ENCODE measurements around the gene HEBP1. TPM values are rescaled to one million over a fixed set of nuclear protein-coding genes. Genes with fewer than 3 reads are reported as not detected.

Gene HEBP1
- polyA plus RNA-seq, 3 donors, result 62.1 to 74.2 (median 64.6) TPM

GRCh38 chr12:12975322-12976077 lies 24.6 kb downstream of the HEBP1 start:
- DNase-seq (ENCODE audit: extremely low read depth in 1 of 11, low read depth in 9 of 11, low spot score in 4 of 11), result no peak

- DNase-seq (ENCODE audit: extremely low read depth in 1 of 11, low read depth in 9 of 11, low spot score in 4 of 11), result no peak
These were observed 25.9 kb downstream of the HEBP1 start for GRCh38 chr12:12974211-12974610.

GRCh38 chr12:12973019-12973418 lies 27.0 kb downstream of the HEBP1 start:
- DNase-seq (ENCODE audit: extremely low read depth in 1 of 11, low read depth in 9 of 11, low spot score in 4 of 11), result no peak

- DNase-seq (ENCODE audit: extremely low read depth in 1 of 11, low read depth in 9 of 11, low spot score in 4 of 11), result no peak
These were observed 34.2 kb downstream of the HEBP1 start for GRCh38 chr12:12965836-12966235.

- no peak for DNase-seq (ENCODE audit: extremely low read depth in 1 of 11, low read depth in 9 of 11, low spot score in 4 of 11)
These were observed 35.8 kb downstream of the HEBP1 start for GRCh38 chr12:12964255-12964654.

GRCh38 chr12:12960639-12961209 lies 39.3 kb downstream of the HEBP1 start:
- DNase-seq (ENCODE audit: extremely low read depth in 1 of 11, low read depth in 9 of 11, low spot score in 4 of 11), result no peak

GRCh38 chr12:12958886-12959285 lies 41.2 kb downstream of the HEBP1 start:
- no peak for DNase-seq (ENCODE audit: extremely low read depth in 1 of 11, low read depth in 9 of 11, low spot score in 4 of 11)

GRCh38 chr12:12954878-12955625 lies 45.0 kb downstream of the HEBP1 start:
- DNase-seq (ENCODE audit: extremely low read depth in 1 of 11, low read depth in 9 of 11, low spot score in 4 of 11), result peak in 2 of 11 donors; percentile 15 to 18

GRCh38 chr12:12954356-12954755 lies 45.7 kb downstream of the HEBP1 start:
- DNase-seq (ENCODE audit: extremely low read depth in 1 of 11, low read depth in 9 of 11, low spot score in 4 of 11), result no peak

GRCh38 chr12:12952036-12952435 lies 48.0 kb downstream of the HEBP1 start, which contains the start of gene GPRC5D:
Gene GPRC5D (minus strand): TSS chr12:12952170. CDS start chr12:12950384, 1,786 bp downstream.
- no peak for DNase-seq (ENCODE audit: extremely low read depth in 1 of 11, low read depth in 9 of 11, low spot score in 4 of 11)

- DNase-seq (ENCODE audit: extremely low read depth in 1 of 11, low read depth in 9 of 11, low spot score in 4 of 11), result no peak
These were observed 48.6 kb downstream of the HEBP1 start for GRCh38 chr12:12951504-12951903.

GRCh38 chr12:12947902-12948301 lies 52.2 kb downstream of the HEBP1 start:
- DNase-seq (ENCODE audit: extremely low read depth in 1 of 11, low read depth in 9 of 11, low spot score in 4 of 11), result no peak

GRCh38 chr12:12946686-12947355 lies 53.2 kb downstream of the HEBP1 start:
- no peak for DNase-seq (ENCODE audit: extremely low read depth in 1 of 11, low read depth in 9 of 11, low spot score in 4 of 11)

GRCh38 chr12:12945591-12945990 lies 54.5 kb downstream of the HEBP1 start:
- no peak for DNase-seq (ENCODE audit: extremely low read depth in 1 of 11, low read depth in 9 of 11, low spot score in 4 of 11)

- no peak for DNase-seq (ENCODE audit: extremely low read depth in 1 of 11, low read depth in 9 of 11, low spot score in 4 of 11)
These were observed 56.3 kb downstream of the HEBP1 start for GRCh38 chr12:12943586-12944260.

GRCh38 chr12:12941450-12942350 lies 58.4 kb downstream of the HEBP1 start:
- DNase-seq (ENCODE audit: extremely low read depth in 1 of 11, low read depth in 9 of 11, low spot score in 4 of 11), result no peak

GRCh38 chr12:12939888-12940287 lies 60.2 kb downstream of the HEBP1 start:
- DNase-seq (ENCODE audit: extremely low read depth in 1 of 11, low read depth in 9 of 11, low spot score in 4 of 11), result no peak

- DNase-seq (ENCODE audit: extremely low read depth in 1 of 11, low read depth in 9 of 11, low spot score in 4 of 11), result no peak
These were observed 61.5 kb downstream of the HEBP1 start for GRCh38 chr12:12938541-12938940.

Data from renal cortex interstitium (tissue), 11 donors.